SK-N-DZ (cell line): Measurements from ENCODE around the gene CACNA1G.

ENCODE experiments used
- DNase-seq: peaks from one replicate; pipeline ENCODE4 v3.0.0-alpha.2; 2015; ENCODE audit warnings: low spot score

Gene CACNA1G

GRCh38 chr17:50645748-50646682 is 85.5 kb downstream of the CACNA1G start:
- no peak for DNase-seq

GRCh38 chr17:50647187-50647586 is 86.7 kb downstream of the CACNA1G start:
- no peak for DNase-seq

- DNase-seq = no peak
Measured at GRCh38 chr17:50649042-50649908, 88.8 kb downstream of the CACNA1G start.

GRCh38 chr17:50651661-50652060 is 91.1 kb downstream of the CACNA1G start:
- no peak for DNase-seq

GRCh38 chr17:50653738-50654137 is 93.2 kb downstream of the CACNA1G start:
- no peak for DNase-seq

- DNase-seq = no peak
Measured at GRCh38 chr17:50656509-50656908, 96.0 kb downstream of the CACNA1G start.

GRCh38 chr17:50657054-50657453 is 96.5 kb downstream of the CACNA1G start:
- DNase-seq = no peak

- no peak for DNase-seq
Measured at GRCh38 chr17:50657627-50658026, 97.1 kb downstream of the CACNA1G start.

GRCh38 chr17:50658616-50659015 is 98.1 kb downstream of the CACNA1G start:
- no peak for DNase-seq

GRCh38 chr17:50659179-50659578 is 98.7 kb downstream of the CACNA1G start:
- DNase-seq = no peak

- no peak for DNase-seq
Measured at GRCh38 chr17:50660042-50660886, 99.7 kb downstream of the CACNA1G start.

- no peak for DNase-seq
Measured at GRCh38 chr17:50660887-50661345, 100.4 kb downstream of the CACNA1G start.

GRCh38 chr17:50661348-50661747 is 100.8 kb downstream of the CACNA1G start:
- DNase-seq = no peak

- DNase-seq = no peak
Measured at GRCh38 chr17:50661795-50662391, 101.4 kb downstream of the CACNA1G start.

- DNase-seq = no peak
Measured at GRCh38 chr17:50662632-50663225, 102.2 kb downstream of the CACNA1G start.

GRCh38 chr17:50663812-50664374 is 103.4 kb downstream of the CACNA1G start:
- DNase-seq = no peak

GRCh38 chr17:50664788-50665458 is 104.4 kb downstream of the CACNA1G start:
- no peak for DNase-seq

- no peak for DNase-seq
Measured at GRCh38 chr17:50665838-50666237, 105.3 kb downstream of the CACNA1G start.

- no peak for DNase-seq
Measured at GRCh38 chr17:50666316-50666715, 105.8 kb downstream of the CACNA1G start.
